HG03432 (cell line): ENCODE measurements around the gene ADORA1.

ENCODE experiments used
- ATAC-seq: cut with Tn5 transposase; IDR thresholded peaks from one replicate; pipeline ENCODE4 v1.9.1; 2021; ENCODE audit warnings: mild to moderate bottlenecking, moderate library complexity; ENCODE audit not compliant: unreplicated experiment

Gene ADORA1

GRCh38 chr1:203184467-203184866, 56.9 kb downstream of the ADORA1 start:
- no peak for ATAC-seq

GRCh38 chr1:203185061-203185461, 57.5 kb downstream of the ADORA1 start:
- ATAC-seq, result no peak

GRCh38 chr1:203185585-203185984, 58.1 kb downstream of the ADORA1 start:
- ATAC-seq, result no peak

- no peak for ATAC-seq
These were observed 58.5 kb downstream of the ADORA1 start for GRCh38 chr1:203186091-203186445.

- ATAC-seq, result no peak
These were observed 59.1 kb downstream of the ADORA1 start, which contains the start of gene CHI3L1 for GRCh38 chr1:203186446-203187303. Gene CHI3L1, minus strand, starts transcription at chr1:203186704. Its CDS starts 81 bp downstream, at chr1:203186623.

- no peak for ATAC-seq
These were observed 59.8 kb downstream of the ADORA1 start for GRCh38 chr1:203187304-203187685.

- ATAC-seq, result no peak
These were observed 60.3 kb downstream of the ADORA1 start for GRCh38 chr1:203187689-203188264.

- no peak for ATAC-seq
These were observed 61.2 kb downstream of the ADORA1 start for GRCh38 chr1:203188686-203189232.

- no peak for ATAC-seq
These were observed 62.4 kb downstream of the ADORA1 start for GRCh38 chr1:203189951-203190352.

GRCh38 chr1:203190949-203191348, 63.4 kb downstream of the ADORA1 start:
- ATAC-seq, result no peak

- ATAC-seq, result no peak
These were observed 68.8 kb downstream of the ADORA1 start for GRCh38 chr1:203196371-203196770.

- ATAC-seq, result no peak
These were observed 70.1 kb downstream of the ADORA1 start for GRCh38 chr1:203197625-203198024.

- ATAC-seq, result no peak
These were observed 71.5 kb downstream of the ADORA1 start for GRCh38 chr1:203199002-203199401.

GRCh38 chr1:203199481-203199815, 71.9 kb downstream of the ADORA1 start:
- no peak for ATAC-seq

- no peak for ATAC-seq
These were observed 72.5 kb downstream of the ADORA1 start for GRCh38 chr1:203199816-203200571.

- ATAC-seq, result no peak
These were observed 73.4 kb downstream of the ADORA1 start for GRCh38 chr1:203200916-203201315.

- ATAC-seq, result no peak
These were observed 74.1 kb downstream of the ADORA1 start for GRCh38 chr1:203201516-203202205.

GRCh38 chr1:203202431-203203245, 75.1 kb downstream of the ADORA1 start:
- ATAC-seq, result no peak

GRCh38 chr1:203204756-203205155, 77.2 kb downstream of the ADORA1 start:
- no peak for ATAC-seq

GRCh38 chr1:203206129-203206687, 78.7 kb downstream of the ADORA1 start:
- ATAC-seq, result no peak
